Psoas muscle (tissue), 8 donors: ENCODE data around the gene RGL2. TPM values are rescaled to one million over a fixed set of nuclear protein-coding genes. Genes with fewer than 3 reads are reported as not detected.

Experiments
- ATAC-seq, 4 donors: fragments of 200-7000 bp; cut with Tn5 transposase; one replicate each; pipeline ENCODE4 v1.9.1; 2020; ENCODE audit warnings: moderate library complexity in 3 of 4, mild to moderate bottlenecking in 2 of 4
- DNase-seq, 2 donors: peaks; one replicate each; pipeline ENCODE4 v3.0.0-alpha.2; 2020
- H3K27ac ChIP-seq: fragments of 200-600 bp; one replicate; pipeline ENCODE4 v1.8.0; 2022
- H3K27me3 ChIP-seq, 3 donors: fragments of 200-600 bp in 1 of 3; one replicate each; pipeline versions ENCODE4 v1.6.1 to v1.8.0; 2013 to 2022; ENCODE audit warnings: low read length in 2 of 3, mild to moderate bottlenecking in 2 of 3, moderate library complexity in 1 of 3; ENCODE audit not compliant: insufficient read depth in 3 of 3
- H3K36me3 ChIP-seq, 2 donors: fragments of 200-600 bp in 1 of 2; one replicate each; pipeline versions ENCODE4 v1.6.1 to v1.8.0; 2013 to 2022; ENCODE audit warnings: low read depth in 1 of 2, mild to moderate bottlenecking in 1 of 2, moderate library complexity in 1 of 2; ENCODE audit not compliant: insufficient read depth in 1 of 2
- H3K4me1 ChIP-seq: fragments of 200-600 bp; one replicate; pipeline ENCODE4 v1.8.0; 2022
- H3K4me3 ChIP-seq: fragments of 200-600 bp; one replicate; pipeline ENCODE4 v1.8.0; 2022; ENCODE audit warnings: mild to moderate bottlenecking
- H3K9me3 ChIP-seq: fragments of 200-600 bp; one replicate; pipeline ENCODE4 v1.8.0; 2022
- CTCF ChIP-seq: fragments of 200-600 bp; IDR thresholded peaks from one replicate; pipeline ENCODE4 v1.8.0; 2022; ENCODE audit warnings: antibody characterized with exemption
- WGBS, 3 donors: extraction: QIAGEN DNeasy Blood & Tissue Kit; methylation state at CpG; one replicate each; pipeline versions ENCODE4 v1.1.6 to v1.1.7; 2013; 5-methylcytosine and 5-hydroxymethylcytosine counted together
- intact Hi-C, 2 donors: fragments of 100-400 bp; cut with DNase I; formaldehyde crosslinking; loops; one replicate each; pipeline versions ENCODE4 v1.11.0 to v1.14.2; 2022
- polyA plus RNA-seq, 3 donors: library from polyadenylated mRNA; stranded (reverse); fragments of 200-250 nt; gene quantifications; one replicate each; pipeline ENCODE4 v1.2.3, GENCODE V29; 2013
- total RNA-seq, 4 donors: library from RNA; stranded (reverse); fragmentation: NEBNext Ultra II Directional in 2 of 4; extraction: Animal tissue kit (Norgen Biotek cat#: 25700) in 2 of 4; gene quantifications; one replicate each; pipeline versions ENCODE4 v1.2.1 to v1.2.4, GENCODE V29; 2021 to 2023
- donor health status: healthy with polysubstance abuse.
- donor health status: DM: no; HTN: no; CAD: no; lungs with moderate emphysema.
- donor health status: Bipolar disorder and iron deficiency.
- donor health status: healthy.
- donor health status: DM: yes; HTN: yes; CAD: no.
- donor health status: DM: no; HTN: no; CAD: no.
- donor health status: DM: no; HTN: no; CAD: no.
- donor health status: DM: yes; HTN: yes; CAD: no.

Gene RGL2
- total and polyA plus RNA-seq, 7 donors: 30.5 to 66.1 (median 52.1) TPM

- intact Hi-C loops: no loop called here
- H3K4me1 ChIP-seq: peaks cover 13% of the 10 kb centered on the region
- no peaks in the 10 kb centered on the region for H3K27me3 ChIP-seq
- H3K27ac ChIP-seq: no peak overlapping the region
- H3K9me3 ChIP-seq: no peaks in the 10 kb centered on the region
- no peak overlapping the region for H3K4me3 ChIP-seq
- 76 to 87% (median 85%) methylated on average over 6 of the region's 6 CpGs for WGBS, 3 donors
- TF ChIP-seq CTCF: no peak
- peaks cover 8 to 47% of the 10 kb centered on the region in 2 donors for H3K36me3 ChIP-seq
- DNase-seq (no peak), ATAC-seq (no peak)
Measured at GRCh38 chr6:33251395-33252012, 47.2 kb downstream of the RGL2 start.

GRCh38 chr6:33250731-33251130 is 48.0 kb downstream of the RGL2 start:
- no peak overlapping the region for H3K27ac ChIP-seq

GRCh38 chr6:33249732-33250630 is 48.8 kb downstream of the RGL2 start:
- TF ChIP-seq CTCF: no peak
- ATAC-seq (peak in 1 of 4 donors; percentile 1), DNase-seq (peak in 1 of 2 donors; percentile 63)
- intact Hi-C loops: loop anchor here (2.0 to 5.0 kb wide), 4 partner anchors 43 to 235 kb away; partner anchors contain the start of gene RING1 (in 1 of the 2)
- no peaks in the 10 kb centered on the region for H3K9me3 ChIP-seq
- peak overlapping the region; percentile 74 for H3K4me3 ChIP-seq
- H3K27ac ChIP-seq: peak overlapping the region; percentile 85
- peaks cover 6 to 36% of the 10 kb centered on the region in 2 donors for H3K36me3 ChIP-seq
- WGBS, 3 donors: 9 to 11% (median 11%) methylated on average over 15 of the region's 15 CpGs
- H3K27me3 ChIP-seq: no peaks in the 10 kb centered on the region
- peaks cover 13% of the 10 kb centered on the region for H3K4me1 ChIP-seq

More at GRCh38 chr6:33250731-33251130, 48.0 kb downstream of the RGL2 start:
- intact Hi-C loops: no loop called here
- H3K4me1 ChIP-seq: peaks cover 13% of the 10 kb centered on the region
- WGBS, 3 donors: 92 to 100% (median 92%) methylated on average over 13 of the region's 13 CpGs
- no peak overlapping the region for H3K4me3 ChIP-seq
- ATAC-seq (no peak), DNase-seq (no peak)
- H3K36me3 ChIP-seq: peaks cover 8 to 41% of the 10 kb centered on the region in 2 donors
- no peaks in the 10 kb centered on the region for H3K27me3 ChIP-seq
- H3K9me3 ChIP-seq: no peaks in the 10 kb centered on the region
- no peak for TF ChIP-seq CTCF

- intact Hi-C loops: loop anchor here (1.0 to 5.0 kb wide), 6 partner anchors 42 to 234 kb away; partner anchors contain the start of gene RING1 (in 1 of the 2)
- WGBS, 3 donors: 0 to 1% (median 0%) methylated on average over 58 of the region's 58 CpGs
Measured at GRCh38 chr6:33248932-33249731, 49.6 kb downstream of the RGL2 start.

More at GRCh38 chr6:33248932-33249731, 49.6 kb downstream of the RGL2 start:
- no peak for TF ChIP-seq CTCF
- H3K4me3 ChIP-seq: peak overlapping the region; percentile 74
- peaks cover 6 to 27% of the 10 kb centered on the region in 2 donors for H3K36me3 ChIP-seq
- DNase-seq (peak; percentile 96 to 98), ATAC-seq (peak; percentile 95 to 97 (median 96))
- no peaks in the 10 kb centered on the region for H3K9me3 ChIP-seq
- H3K27me3 ChIP-seq: no peaks in the 10 kb centered on the region
- peak overlapping the region; percentile 85 for H3K27ac ChIP-seq
- peaks cover 13% of the 10 kb centered on the region for H3K4me1 ChIP-seq
